ENCODE results near the gene HOXB8.

The HOXB8 gene

GRCh38 chr17:48586355-48587258, 28.5 kb downstream of the HOXB8 start:
- DNase-seq (ENCODE audit: low spot score): peak; percentile 70
- in situ Hi-C loops (cut with MboI; ENCODE audit: low pct_unique_long_range_greater_than_20kb, low sequenced_read_pairs, unreplicated experiment): no loop called here
- no peak for TF ChIP-seq CTCF (IDR thresholded peaks at IDR 0.05; ENCODE audit: extremely low read depth, insufficient read depth, missing control alignments)

- DNase-seq (ENCODE audit: low spot score): no peak
- no peak for TF ChIP-seq CTCF (IDR thresholded peaks at IDR 0.05; ENCODE audit: extremely low read depth, insufficient read depth, missing control alignments)
- in situ Hi-C loops (cut with MboI; ENCODE audit: low pct_unique_long_range_greater_than_20kb, low sequenced_read_pairs, unreplicated experiment): no loop called here
These were observed 30.8 kb downstream of the HOXB8 start for GRCh38 chr17:48584223-48584741.

- in situ Hi-C loops (cut with MboI; ENCODE audit: low pct_unique_long_range_greater_than_20kb, low sequenced_read_pairs, unreplicated experiment): no loop called here
- TF ChIP-seq CTCF (IDR thresholded peaks at IDR 0.05; ENCODE audit: extremely low read depth, insufficient read depth, missing control alignments): no peak
- DNase-seq (ENCODE audit: low spot score): no peak
These were observed 31.3 kb downstream of the HOXB8 start for GRCh38 chr17:48583708-48584222.

GRCh38 chr17:48582750-48583069, 32.4 kb downstream of the HOXB8 start:
- TF ChIP-seq CTCF (IDR thresholded peaks at IDR 0.05; ENCODE audit: extremely low read depth, insufficient read depth, missing control alignments): no peak
- DNase-seq (ENCODE audit: low spot score): no peak
- in situ Hi-C loops (cut with MboI; ENCODE audit: low pct_unique_long_range_greater_than_20kb, low sequenced_read_pairs, unreplicated experiment): no loop called here

GRCh38 chr17:48579760-48580554, 35.1 kb downstream of the HOXB8 start:
- DNase-seq (ENCODE audit: low spot score): no peak
- in situ Hi-C loops (cut with MboI; ENCODE audit: low pct_unique_long_range_greater_than_20kb, low sequenced_read_pairs, unreplicated experiment): no loop called here
- TF ChIP-seq CTCF (IDR thresholded peaks at IDR 0.05; ENCODE audit: extremely low read depth, insufficient read depth, missing control alignments): no peak

- TF ChIP-seq CTCF (IDR thresholded peaks at IDR 0.05; ENCODE audit: extremely low read depth, insufficient read depth, missing control alignments): no peak
- no peak for DNase-seq (ENCODE audit: low spot score)
- in situ Hi-C loops (cut with MboI; ENCODE audit: low pct_unique_long_range_greater_than_20kb, low sequenced_read_pairs, unreplicated experiment): no loop called here
These were observed 35.7 kb downstream of the HOXB8 start for GRCh38 chr17:48579471-48579759.
